Neutrophil (primary cell): ENCODE data around the gene MAN2B1.

Experiments used
- H3K27ac ChIP-seq: fragments of 200-600 bp; sonication (generic); 2 replicates; pipeline ENCODE4 v1.5.1; 2016; ENCODE audit warnings: mild to moderate bottlenecking, moderate library complexity
- H3K27me3 ChIP-seq: fragments of 200-600 bp; sonication (generic); 2 replicates; pipeline ENCODE4 v1.6.0; 2016; ENCODE audit warnings: mild to moderate bottlenecking
- H3K36me3 ChIP-seq: fragments of 200-600 bp; sonication (generic); 2 replicates; pipeline ENCODE4 v1.5.1; 2017
- H3K4me1 ChIP-seq, 2 experiments: fragments of 200-600 bp in 1 of 2; sonication (generic) in 1 of 2; 1 replicate in 1 of 2; 2 replicates in 1 of 2; pipeline versions ENCODE4 v1.5.1 to v1.6.1; 2013 to 2016; ENCODE audit warnings: low read depth in 1 of 2, low read length in 1 of 2, mild to moderate bottlenecking in 1 of 2, moderate library complexity in 1 of 2; ENCODE audit not compliant: control insufficient read depth in 1 of 2, insufficient read depth in 1 of 2
- H3K4me3 ChIP-seq, 2 experiments: fragments of 200-600 bp in 1 of 2; sonication (generic) in 1 of 2; 1 replicate in 1 of 2; 2 replicates in 1 of 2; pipeline ENCODE4 v1.5.1; 2013 to 2016; ENCODE audit warnings: low read depth in 1 of 2, low read length in 1 of 2, mild to moderate bottlenecking in 1 of 2, moderate library complexity in 1 of 2
- H3K9me3 ChIP-seq: fragments of 200-600 bp; sonication (generic); 2 replicates; pipeline ENCODE4 v1.5.1; 2016
- TF ChIP-seq, protein P1 (sequence below): fragments of 200-600 bp; sonication (generic); IDR thresholded peaks from 2 replicates; pipeline ENCODE4 v1.5.1; 2016; ENCODE audit warnings: antibody characterized with exemption

Gene MAN2B1

DNA sequence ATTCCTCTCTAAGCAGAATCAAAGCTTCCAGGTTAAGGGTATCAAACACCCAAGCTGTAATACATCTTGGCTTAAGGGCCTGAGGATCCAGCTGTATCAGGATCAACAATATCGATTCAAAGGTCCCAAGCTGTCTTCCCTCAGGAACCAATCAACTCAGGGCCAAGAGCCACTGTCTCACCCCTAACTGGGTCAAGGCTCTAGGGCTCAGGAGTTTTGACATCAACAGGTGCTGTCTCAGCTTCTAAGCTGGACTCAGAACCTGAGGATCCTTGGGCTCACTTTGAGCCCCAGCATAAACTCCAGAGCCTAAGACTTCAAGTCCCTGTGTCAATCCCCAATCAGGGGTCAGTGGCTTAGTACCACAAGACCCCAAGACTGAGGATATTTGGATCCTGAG lies 29.0 kb upstream of the MAN2B1 start:
- Histone ChIP-seq H3K36me3 (peaks cover 7% of the 10 kb centered on the region), H3K9me3 (no peaks in the 10 kb centered on the region), H3K4me1 (peaks cover 13 to 16% of the 10 kb centered on the region in 2 experiments), H3K4me3 (no peak overlapping the region), H3K27me3 (no peaks in the 10 kb centered on the region), H3K27ac (no peak overlapping the region)
- TF ChIP-seq, protein P1, sequence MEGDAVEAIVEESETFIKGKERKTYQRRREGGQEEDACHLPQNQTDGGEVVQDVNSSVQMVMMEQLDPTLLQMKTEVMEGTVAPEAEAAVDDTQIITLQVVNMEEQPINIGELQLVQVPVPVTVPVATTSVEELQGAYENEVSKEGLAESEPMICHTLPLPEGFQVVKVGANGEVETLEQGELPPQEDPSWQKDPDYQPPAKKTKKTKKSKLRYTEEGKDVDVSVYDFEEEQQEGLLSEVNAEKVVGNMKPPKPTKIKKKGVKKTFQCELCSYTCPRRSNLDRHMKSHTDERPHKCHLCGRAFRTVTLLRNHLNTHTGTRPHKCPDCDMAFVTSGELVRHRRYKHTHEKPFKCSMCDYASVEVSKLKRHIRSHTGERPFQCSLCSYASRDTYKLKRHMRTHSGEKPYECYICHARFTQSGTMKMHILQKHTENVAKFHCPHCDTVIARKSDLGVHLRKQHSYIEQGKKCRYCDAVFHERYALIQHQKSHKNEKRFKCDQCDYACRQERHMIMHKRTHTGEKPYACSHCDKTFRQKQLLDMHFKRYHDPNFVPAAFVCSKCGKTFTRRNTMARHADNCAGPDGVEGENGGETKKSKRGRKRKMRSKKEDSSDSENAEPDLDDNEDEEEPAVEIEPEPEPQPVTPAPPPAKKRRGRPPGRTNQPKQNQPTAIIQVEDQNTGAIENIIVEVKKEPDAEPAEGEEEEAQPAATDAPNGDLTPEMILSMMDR: no peak

DNA sequence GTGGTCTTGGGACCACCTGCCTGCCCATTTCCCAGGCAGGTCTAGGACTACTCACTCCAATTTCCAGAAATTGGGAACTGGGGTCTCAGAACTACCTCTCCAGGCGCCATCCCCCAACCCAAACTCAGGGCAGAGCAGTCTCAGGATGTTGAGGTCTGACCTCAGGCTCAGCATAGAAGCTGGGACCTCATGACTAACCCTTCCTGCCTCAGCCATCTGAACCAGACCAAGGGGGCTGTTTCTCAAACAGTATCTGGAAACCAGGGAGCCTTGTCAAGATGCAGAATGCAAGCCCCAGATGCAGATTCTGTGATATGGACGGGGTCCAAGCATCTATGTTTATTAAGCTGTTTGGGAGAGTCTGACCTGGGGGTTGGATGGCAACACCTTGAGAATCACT lies 28.6 kb upstream of the MAN2B1 start:
- no peaks in the 10 kb centered on the region for H3K27me3 ChIP-seq
- H3K27ac ChIP-seq: no peak overlapping the region
- TF ChIP-seq, protein P1: no peak
- H3K36me3 ChIP-seq: peaks cover 3% of the 10 kb centered on the region
- H3K4me1 ChIP-seq: peaks cover 13 to 16% of the 10 kb centered on the region in 2 experiments
- no peaks in the 10 kb centered on the region for H3K9me3 ChIP-seq
- H3K4me3 ChIP-seq: no peak overlapping the region

DNA sequence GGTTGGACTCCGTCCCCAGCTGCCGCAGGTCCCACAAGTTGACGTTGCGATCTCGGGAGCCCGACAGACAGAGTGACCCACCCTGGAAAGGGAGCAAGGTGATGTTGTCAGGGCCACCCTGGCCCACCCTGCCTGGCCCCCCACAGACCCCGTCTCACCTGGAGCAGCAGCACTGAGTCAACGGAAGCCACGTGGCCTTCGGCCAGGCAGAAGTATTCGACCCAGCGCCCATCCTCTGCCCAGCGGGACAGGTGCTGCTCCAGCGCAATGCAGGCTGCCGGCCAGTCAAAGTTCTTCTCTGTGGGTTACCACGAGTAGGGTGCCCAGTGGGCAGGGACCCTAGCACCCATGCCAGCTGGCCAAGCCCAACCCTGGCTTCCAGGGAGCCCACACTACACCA lies 28.1 kb upstream of the MAN2B1 start:
- Histone ChIP-seq H3K27me3 (no peaks in the 10 kb centered on the region), H3K9me3 (no peaks in the 10 kb centered on the region), H3K4me1 (peaks cover 16 to 19% of the 10 kb centered on the region in 2 experiments), H3K4me3 (no peak overlapping the region), H3K27ac (no peak overlapping the region), H3K36me3 (no peaks in the 10 kb centered on the region)
- TF ChIP-seq, protein P1: no peak

DNA sequence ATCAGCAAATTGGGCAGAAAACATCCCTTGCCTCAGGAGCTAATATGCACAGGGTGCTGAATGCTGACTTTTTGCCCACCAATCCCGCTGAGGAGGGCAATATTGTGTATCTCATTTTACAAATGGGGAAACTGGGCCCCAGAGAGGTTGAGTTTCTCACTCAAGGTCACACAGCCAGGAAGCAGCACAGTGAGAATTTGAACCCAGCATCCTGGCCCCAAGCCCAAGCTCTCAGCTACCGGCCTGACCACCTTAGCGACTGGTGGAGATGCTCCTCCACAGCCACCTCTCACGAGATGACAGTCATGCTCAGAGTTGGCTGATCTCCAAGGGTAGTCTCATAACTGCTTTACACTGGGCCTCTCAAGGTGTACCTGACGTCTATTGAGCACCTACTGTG lies 26.4 kb upstream of the MAN2B1 start:
- Histone ChIP-seq H3K36me3 (no peaks in the 10 kb centered on the region), H3K27ac (no peak overlapping the region), H3K9me3 (no peaks in the 10 kb centered on the region), H3K4me1 (peaks cover 22 to 23% of the 10 kb centered on the region in 2 experiments), H3K27me3 (no peaks in the 10 kb centered on the region), H3K4me3 (no peak overlapping the region)
- TF ChIP-seq, protein P1: no peak

DNA sequence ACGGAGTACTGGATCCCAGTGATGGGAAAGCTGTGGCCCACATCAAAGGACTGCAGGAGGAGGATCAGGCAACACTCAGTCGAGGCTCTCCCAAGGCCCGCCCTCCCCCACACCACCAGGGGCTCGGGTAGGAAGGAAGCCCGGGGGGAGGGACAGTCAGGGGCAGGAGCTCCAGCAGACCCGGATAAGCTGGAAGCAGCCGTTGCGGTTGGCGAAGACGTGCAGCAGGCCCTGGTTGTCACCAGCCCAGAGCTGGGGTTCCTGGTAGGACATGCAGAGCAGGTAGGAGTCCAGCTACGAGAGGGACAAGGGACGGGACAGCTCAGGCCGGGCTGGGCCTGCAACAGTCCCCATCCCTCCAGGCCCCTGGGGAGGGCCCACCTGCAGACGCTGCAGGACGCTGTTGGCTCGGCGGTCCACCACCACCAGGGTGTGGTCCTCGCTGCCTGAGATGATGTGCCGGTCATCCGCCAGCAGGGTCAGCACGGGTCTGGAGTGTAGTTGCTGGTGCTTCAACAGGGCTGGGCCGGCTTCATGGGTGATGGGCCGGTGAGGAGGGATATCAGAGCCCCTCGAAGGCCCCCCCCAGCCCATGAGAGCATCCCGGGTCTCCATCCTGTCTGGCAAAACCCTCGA lies 23.2 kb upstream of the MAN2B1 start:
- Histone ChIP-seq H3K36me3 (no peaks in the 10 kb centered on the region), H3K27me3 (no peaks in the 10 kb centered on the region), H3K9me3 (no peaks in the 10 kb centered on the region), H3K4me1 (peaks cover 7 to 8% of the 10 kb centered on the region in 2 experiments), H3K27ac (no peak overlapping the region), H3K4me3 (no peak overlapping the region)
- TF ChIP-seq, protein P1: no peak
